Measurements from ENCODE around the gene THAP3.

- no peak for TF ChIP-seq CTCF (IDR thresholded peaks at IDR 0.05)
- no peak for TF ChIP-seq POLR2A (IDR thresholded peaks at IDR 0.05)
- TF ChIP-seq POLR2AphosphoS5 (IDR thresholded peaks at IDR 0.05): no peak
Measured at GRCh38 chr1:6596351-6596750, 28.3 kb upstream of the THAP3 start.

Measured in prostate gland (tissue), 2 donors.